K562 (cell line): ENCODE results near the gene YBEY. TPM values are rescaled to one million over a fixed set of nuclear protein-coding genes. Genes with fewer than 3 reads are reported as not detected.
A peak's percentile ranks its signal among the peaks of the same experiment; 100 is the strongest.

ENCODE experiments used
- CBFB ChIP-seq: sonication (generic); formaldehyde crosslinking; IDR thresholded peaks from 2 replicates; pipeline ENCODE4 v1.4.0; 2020; ENCODE audit warnings: mild to moderate bottlenecking, missing genetic modification reagents
- CHD1 ChIP-seq: fragments of 200-600 bp; sonication (generic); IDR thresholded peaks from one replicate; pipeline ENCODE4 v1.6.1; 2012; ENCODE audit warnings: mild to moderate bottlenecking, moderate library complexity, low read length, inconsistent platforms
- DACH1 ChIP-seq: fragments of 450-650 bp; IDR thresholded peaks from 2 replicates; pipeline ENCODE4 v1.6.1; 2018; ENCODE audit not compliant: partially characterized antibody
- DPF2 ChIP-seq: fragments of 450-650 bp; IDR thresholded peaks from 2 replicates; pipeline ENCODE4 v1.6.1; 2016
- EWSR1 ChIP-seq: fragments of 450-650 bp; IDR thresholded peaks from 2 replicates; pipeline ENCODE4 v1.6.1; 2018; ENCODE audit warnings: borderline replicate concordance, mild to moderate bottlenecking, low read depth, moderate library complexity; ENCODE audit not compliant: partially characterized antibody
- HES1 ChIP-seq: fragments of 450-650 bp; IDR thresholded peaks from 2 replicates; pipeline ENCODE4 v1.6.1; 2016; ENCODE audit warnings: low read depth, mild to moderate bottlenecking, moderate library complexity
- ILF3 ChIP-seq: fragments of 450-650 bp; IDR thresholded peaks from 2 replicates; pipeline ENCODE4 v1.6.1; 2018; ENCODE audit warnings: antibody characterized with exemption, mild to moderate bottlenecking, moderate library complexity, borderline replicate concordance
- KDM1A ChIP-seq, 2 experiments: fragments of 450-650 bp; IDR thresholded peaks; 2 replicates each; pipeline ENCODE4 v1.6.1; 2016; ENCODE audit warnings: mild to moderate bottlenecking in 2 of 2
- MNT ChIP-seq, 2 experiments: fragments of 450-650 bp; conservative IDR thresholded peaks; 2 replicates each; pipeline ENCODE4 v1.6.1; 2017; ENCODE audit warnings: mild to moderate bottlenecking in 2 of 2, moderate library complexity in 2 of 2
- NCOA2 ChIP-seq, 2 experiments: fragments of 450-650 bp; IDR thresholded peaks; 2 replicates each; pipeline ENCODE4 v1.6.1; 2018; ENCODE audit warnings: mild to moderate bottlenecking in 2 of 2, moderate library complexity in 1 of 2; ENCODE audit not compliant: partially characterized antibody in 2 of 2
- RREB1 ChIP-seq: fragments of 250-450 bp; sonication (Bioruptor Pico); IDR thresholded peaks from 2 replicates; pipeline ENCODE4 v1.4.0; 2020
- SIN3A ChIP-seq, 2 experiments: fragments of 150-350 bp in 1 of 2; IDR thresholded peaks; 2 replicates each; pipeline ENCODE4 v1.6.1; 2011 to 2016; ENCODE audit warnings: borderline replicate concordance in 2 of 2, low read depth in 2 of 2, low read length in 2 of 2, mild to moderate bottlenecking in 2 of 2, moderate library complexity in 2 of 2; ENCODE audit not compliant: control insufficient read depth in 1 of 2
- TAF9B ChIP-seq: fragments of 450-650 bp; IDR thresholded peaks from 2 replicates; pipeline ENCODE4 v1.6.1; 2018; ENCODE audit warnings: mild to moderate bottlenecking; ENCODE audit not compliant: partially characterized antibody
- ZBTB11 ChIP-seq, 3 experiments: fragments of 200-800 bp in 1 of 3; fragments of 250-450 bp in 1 of 3; fragments of 450-650 bp in 1 of 3; sonication (Bioruptor Pico) in 1 of 3; sonication (Bioruptor generic) in 1 of 3; formaldehyde crosslinking in 1 of 3; IDR thresholded peaks; 2 replicates each; pipeline versions ENCODE4 v1.6.1 to v1.8.0; 2016 to 2022; ENCODE audit warnings: mild to moderate bottlenecking in 2 of 3, missing genetic modification characterization in 2 of 3, missing compliant biosample characterization in 1 of 3, moderate library complexity in 1 of 3
- polyA plus RNA-seq, 8 experiments: library from polyadenylated mRNA; depleted of rRNA in 4 of 8; stranded (reverse) in 5 of 8; unstranded in 3 of 8; fragments of >200 nt; fragmentation: Nextera tagmentation in 2 of 8; fragmentation: Illumina TruSeq in 1 of 8; extraction: Ambion mirVana in 2 of 8; extraction: Trizol in 1 of 8; gene quantifications; 2 replicates each; pipeline versions ENCODE4 v1.2.1 to v1.2.3, GENCODE V29; 2011 to 2014; ENCODE audit warnings: inconsistent platforms in 1 of 8, missing spikeins in 1 of 8
- total RNA-seq, 7 experiments: library from RNA; depleted of rRNA in 6 of 7; stranded (reverse); fragments of >200 nt in 6 of 7; fragmentation: Illumina TruSeq in 2 of 7; extraction: Trizol in 2 of 7; gene quantifications; 2 replicates each; pipeline versions ENCODE4 v1.2.1 to v1.2.3, GENCODE V29; 2011 to 2021; ENCODE audit warnings: low replicate concordance in 1 of 7

Gene YBEY
- total and polyA plus RNA-seq, 9 of the 15 experiments (the other 6 are each of a cell fraction or from before 2014, with no cell fraction given): 6.4 to 28.0 (median 12.4) TPM

- peak in 1 of 3 experiments; percentile 96; a peak in 1 of 6 replicates for TF ChIP-seq ZBTB11 (CRISPR knock-in tag; IDR thresholded peaks at IDR 0.05)
- TF ChIP-seq DPF2: peak; percentile 26; the same call in 1 of the 2 replicates
- TF ChIP-seq RREB1 (CRISPR knock-in tag): no peak
- peak in 1 of 2 experiments; percentile 48; a peak in 2 of 4 replicates for TF ChIP-seq MNT (conservative IDR thresholded peaks at IDR 0.05)
- TF ChIP-seq CBFB (CRISPR knock-in tag): no peak
- 0 out of 2 replicates have a peak, but pooled peaks have one; percentile 40 for TF ChIP-seq HES1
- peak; percentile 9 for TF ChIP-seq TAF9B
- TF ChIP-seq SIN3A (IDR thresholded peaks at IDR 0.05; ENCODE audit: borderline replicate concordance in 2 of 2, control insufficient read depth in 1 of 2, low read depth in 2 of 2, low read length in 2 of 2): no peak
- TF ChIP-seq EWSR1: no peak
- peak; percentile 9 for TF ChIP-seq DACH1
- TF ChIP-seq NCOA2 (IDR thresholded peaks at IDR 0.05; ENCODE audit: partially characterized antibody in 2 of 2): no peak
- TF ChIP-seq KDM1A (IDR thresholded peaks at IDR 0.05): peak; percentile 97 to 98
- peak; percentile 82; the same call in 1 of the 2 replicates for TF ChIP-seq ILF3
- peak; percentile 38 for TF ChIP-seq CHD1
These were observed 483 bp downstream of the YBEY start (continued) for GRCh38 chr21:46286648-46287002.
